GM12878 (cell line): Measurements from ENCODE around the gene CTAGE9. TPM values are rescaled to one million over a fixed set of nuclear protein-coding genes. Genes with fewer than 3 reads are reported as not detected.

Experiments
- ATAC-seq: fragments of 200-7000 bp; cut with Tn5 transposase; 3 replicates; pipeline ENCODE4 v1.9.1; 2020; ENCODE audit warnings: mild to moderate bottlenecking, moderate library complexity
- BruUV-seq: library from RNA; stranded (reverse); fragments of 400-500 nt; replicated peaks from 2 replicates; lab custom pipeline; 2021; lab: Mats Ljungman, UMichigan
- CTCF ChIA-PET: fragments of 300-600 bp; sonication (Branson Sonifier 250); formaldehyde crosslinking; extraction: SDS; loops from one replicate; lab custom pipeline; 2021; ENCODE audit warnings: inconsistent platforms; lab: Yijun Ruan, JAX
- POLR2A ChIA-PET: fragments of 350-600 bp; formaldehyde crosslinking; extraction: SDS; loops from one replicate; lab custom pipeline; 2021; ENCODE audit warnings: inconsistent platforms; lab: Charles Lee
- RAD21 ChIA-PET: fragments of 300-600 bp; sonication (Branson Sonifier 250); formaldehyde crosslinking; loops from one replicate; lab custom pipeline; 2023; ENCODE audit warnings: antibody characterized with exemption; ENCODE audit not compliant: unreplicated experiment; lab: Charles Lee
- SMC1A ChIA-PET: fragments of 300-600 bp; sonication (Branson Sonifier 250); formaldehyde crosslinking; loops from one replicate; lab custom pipeline; 2023; ENCODE audit not compliant: unreplicated experiment, uncharacterized antibody; lab: Charles Lee
- DNase-seq: peaks from one replicate; pipeline ENCODE4 v3.0.0-alpha.2; 2011; ENCODE audit warnings: low read depth, low spot score
- FAIRE-seq: peaks from 3 replicates; lab custom pipeline; 2011; peaks lifted over from hg19 to GRCh38; lab: Jason Lieb, UNC
- H2AFZ ChIP-seq: 2 replicates; pipeline ENCODE4 v1.6.0; 2011; ENCODE audit warnings: low read depth, low read length, control low read depth; ENCODE audit not compliant: control insufficient read depth
- H3K27ac ChIP-seq: 2 replicates; pipeline ENCODE4 v1.5.1; 2011; ENCODE audit warnings: control low read depth; ENCODE audit not compliant: control insufficient read depth, insufficient read depth
- H3K27me3 ChIP-seq, 2 experiments: replicated peaks in 1 of 2; 2 replicates each; pipeline versions ENCODE4 v1.6.0 to v1.6.1; 2011; ENCODE audit warnings: low read length in 1 of 2; ENCODE audit not compliant: control insufficient read depth in 2 of 2, insufficient read depth in 2 of 2
- H3K36me3 ChIP-seq, 2 experiments: 2 replicates each; pipeline ENCODE4 v1.5.1; 2011; ENCODE audit warnings: low read length in 1 of 2; ENCODE audit not compliant: control insufficient read depth in 2 of 2, insufficient read depth in 2 of 2
- H3K4me1 ChIP-seq: 2 replicates; pipeline ENCODE4 v1.6.1; 2011; ENCODE audit warnings: mild to moderate bottlenecking, low read length, moderate library complexity, mixed read lengths; ENCODE audit not compliant: control insufficient read depth, insufficient read depth
- H3K4me2 ChIP-seq: 2 replicates; pipeline ENCODE4 v1.6.0; 2011; ENCODE audit warnings: control low read depth; ENCODE audit not compliant: control insufficient read depth, insufficient read depth
- H3K4me3 ChIP-seq: fragments of 200-600 bp; sonication (generic); 2 replicates; pipeline ENCODE4 v1.5.1; 2016
- H3K79me2 ChIP-seq: 2 replicates; pipeline ENCODE4 v1.6.0; 2011; ENCODE audit warnings: low read length; ENCODE audit not compliant: control insufficient read depth, insufficient read depth
- H3K9ac ChIP-seq: 2 replicates; pipeline ENCODE4 v1.8.0; 2011; ENCODE audit warnings: low read length, control low read depth, mixed read lengths; ENCODE audit not compliant: control insufficient read depth, insufficient read depth
- H3K9me3 ChIP-seq: replicated peaks from 3 replicates; pipeline ENCODE4 v1.5.1; 2011; ENCODE audit warnings: mild to moderate bottlenecking, low read length; ENCODE audit not compliant: control insufficient read depth, insufficient read depth
- H4K20me1 ChIP-seq: 2 replicates; pipeline ENCODE4 v1.6.0; 2011; ENCODE audit not compliant: control insufficient read depth, insufficient read depth
- BACH1 ChIP-seq: fragments of 450-650 bp; IDR thresholded peaks from 2 replicates; pipeline ENCODE4 v1.6.1; 2017; ENCODE audit warnings: mild to moderate bottlenecking, borderline replicate concordance
- BCL11A ChIP-seq: IDR thresholded peaks from 2 replicates; pipeline ENCODE4 v1.6.1; 2011; ENCODE audit warnings: low read depth, low read length
- ETV6 ChIP-seq, 2 experiments: fragments of 450-650 bp in 1 of 2; IDR thresholded peaks in 1 of 2; conservative IDR thresholded peaks in 1 of 2; 2 replicates each; pipeline ENCODE4 v1.6.1; 2014; ENCODE audit warnings: antibody characterized with exemption in 1 of 2, borderline replicate concordance in 1 of 2, low read depth in 1 of 2, mild to moderate bottlenecking in 1 of 2, moderate library complexity in 1 of 2
- KAT2A ChIP-seq: conservative IDR thresholded peaks from 2 replicates; pipeline ENCODE4 v1.6.1; 2011; ENCODE audit warnings: low read depth, low read length; ENCODE audit not compliant: control insufficient read depth
- NBN ChIP-seq: fragments of 450-650 bp; IDR thresholded peaks from 2 replicates; pipeline ENCODE4 v1.6.1; 2016
- NR2F1 ChIP-seq: fragments of 450-650 bp; conservative IDR thresholded peaks from 2 replicates; pipeline ENCODE4 v1.6.1; 2017; ENCODE audit warnings: mild to moderate bottlenecking
- POLR2A ChIP-seq: IDR thresholded peaks from 2 replicates; pipeline ENCODE4 v1.6.1; 2011; ENCODE audit warnings: low read depth, mild to moderate bottlenecking, low read length
- RB1 ChIP-seq: fragments of 450-650 bp; formaldehyde crosslinking; IDR thresholded peaks from 2 replicates; pipeline ENCODE4 v1.6.1; 2017; ENCODE audit warnings: mild to moderate bottlenecking, borderline replicate concordance
- WGBS: methylation state at CpG from one replicate; pipeline ENCODE4 v1.1.6; 2016; ENCODE audit warnings: low lambda C conversion rate; ENCODE audit not compliant: insufficient replicate concordance, insufficient coverage; ENCODE audit errors: missing lambda C conversion rate; 5-methylcytosine and 5-hydroxymethylcytosine counted together
- in situ Hi-C: fragments of 300-500 bp; cut with MboI; formaldehyde crosslinking; loops from 9 replicates; pipeline ENCODE4 v1.14.3; 2018; ENCODE audit warnings: mixed read lengths
- intact Hi-C: fragments of 100-400 bp; cut with micrococcal nuclease; formaldehyde crosslinking; loops from one replicate; pipeline ENCODE4 v1.14.2; 2022; ENCODE audit not compliant: unreplicated experiment
- polyA plus RNA-seq, 11 experiments: library from polyadenylated mRNA; depleted of rRNA in 4 of 11; unstranded in 6 of 11; stranded (reverse) in 5 of 11; fragments of >200 nt; fragmentation: Nextera tagmentation in 4 of 11; fragmentation: Illumina TruSeq in 1 of 11; extraction: Ambion mirVana in 4 of 11; extraction: Trizol in 1 of 11; gene quantifications; 1 replicate in 1 of 11; 2 replicates in 10 of 11; pipeline versions ENCODE4 v1.2.1 to v1.2.3, GENCODE V29; 2011 to 2016; ENCODE audit warnings: inconsistent platforms in 2 of 11, missing spikeins in 2 of 11, low read depth in 1 of 11
- total RNA-seq, 4 experiments: library from RNA; depleted of rRNA in 3 of 4; stranded (reverse); fragments of >200 nt in 3 of 4; fragmentation: Illumina TruSeq in 1 of 4; extraction: Trizol in 1 of 4; gene quantifications; 2 replicates each; pipeline versions ENCODE4 v1.2.1 to v1.2.3, GENCODE V29; 2013 to 2021
- TF ChIP-seq, protein P1 (sequence below): fragments of 450-650 bp; formaldehyde crosslinking; IDR thresholded peaks from 2 replicates; pipeline ENCODE4 v1.4.0; 2022; ENCODE audit warnings: mild to moderate bottlenecking, moderate library complexity
- TF ChIP-seq, protein P2 (sequence below): fragments of 450-650 bp; IDR thresholded peaks from 2 replicates; pipeline ENCODE4 v1.6.1; 2014; ENCODE audit warnings: mild to moderate bottlenecking
- TF ChIP-seq, protein P3 (sequence below): IDR thresholded peaks from 2 replicates; pipeline ENCODE4 v1.6.1; 2012; ENCODE audit warnings: improper control_type of control experiment, low read depth, low read length; ENCODE audit not compliant: insufficient replicate concordance
- TF ChIP-seq, protein P4 (sequence below): IDR thresholded peaks from 2 replicates; pipeline ENCODE4 v1.6.1; 2011; ENCODE audit warnings: mild to moderate bottlenecking, low read depth, low read length, moderate library complexity; ENCODE audit not compliant: insufficient replicate concordance

CTAGE9 gene
- total and polyA plus RNA-seq, 10 of the 15 experiments (the other 5 are each of a cell fraction or from before 2014, with no cell fraction given): 0.06 TPM; not detected in 9

GRCh38 chr6:131736811-131737210 is 26.0 kb upstream of the CTAGE9 start (continued):
- TF ChIP-seq, protein P1, sequence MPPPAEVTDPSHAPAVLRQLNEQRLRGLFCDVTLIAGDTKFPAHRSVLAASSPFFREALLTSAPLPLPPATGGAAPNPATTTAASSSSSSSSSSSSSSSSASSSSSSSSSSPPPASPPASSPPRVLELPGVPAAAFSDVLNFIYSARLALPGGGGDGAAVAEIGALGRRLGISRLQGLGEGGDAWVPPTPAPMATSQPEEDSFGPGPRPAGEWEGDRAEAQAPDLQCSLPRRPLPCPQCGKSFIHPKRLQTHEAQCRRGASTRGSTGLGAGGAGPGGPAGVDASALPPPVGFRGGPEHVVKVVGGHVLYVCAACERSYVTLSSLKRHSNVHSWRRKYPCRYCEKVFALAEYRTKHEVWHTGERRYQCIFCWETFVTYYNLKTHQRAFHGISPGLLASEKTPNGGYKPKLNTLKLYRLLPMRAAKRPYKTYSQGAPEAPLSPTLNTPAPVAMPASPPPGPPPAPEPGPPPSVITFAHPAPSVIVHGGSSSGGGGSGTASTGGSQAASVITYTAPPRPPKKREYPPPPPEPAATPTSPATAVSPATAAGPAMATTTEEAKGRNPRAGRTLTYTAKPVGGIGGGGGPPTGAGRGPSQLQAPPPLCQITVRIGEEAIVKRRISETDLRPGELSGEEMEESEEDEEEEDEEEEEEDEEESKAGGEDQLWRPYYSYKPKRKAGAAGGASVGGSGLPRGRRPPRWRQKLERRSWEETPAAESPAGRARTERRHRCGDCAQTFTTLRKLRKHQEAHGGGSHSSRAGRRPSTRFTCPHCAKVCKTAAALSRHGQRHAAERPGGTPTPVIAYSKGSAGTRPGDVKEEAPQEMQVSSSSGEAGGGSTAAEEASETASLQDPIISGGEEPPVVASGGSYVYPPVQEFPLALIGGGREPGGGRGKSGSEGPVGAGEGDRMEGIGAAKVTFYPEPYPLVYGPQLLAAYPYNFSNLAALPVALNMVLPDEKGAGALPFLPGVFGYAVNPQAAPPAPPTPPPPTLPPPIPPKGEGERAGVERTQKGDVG (CRISPR knock-in tag): no peak
- no peak for TF ChIP-seq NBN
- TF ChIP-seq, protein P2, sequence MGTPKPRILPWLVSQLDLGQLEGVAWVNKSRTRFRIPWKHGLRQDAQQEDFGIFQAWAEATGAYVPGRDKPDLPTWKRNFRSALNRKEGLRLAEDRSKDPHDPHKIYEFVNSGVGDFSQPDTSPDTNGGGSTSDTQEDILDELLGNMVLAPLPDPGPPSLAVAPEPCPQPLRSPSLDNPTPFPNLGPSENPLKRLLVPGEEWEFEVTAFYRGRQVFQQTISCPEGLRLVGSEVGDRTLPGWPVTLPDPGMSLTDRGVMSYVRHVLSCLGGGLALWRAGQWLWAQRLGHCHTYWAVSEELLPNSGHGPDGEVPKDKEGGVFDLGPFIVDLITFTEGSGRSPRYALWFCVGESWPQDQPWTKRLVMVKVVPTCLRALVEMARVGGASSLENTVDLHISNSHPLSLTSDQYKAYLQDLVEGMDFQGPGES: no peak
- no peak for TF ChIP-seq KAT2A
- TF ChIP-seq BCL11A: no peak
- TF ChIP-seq RB1: no peak

- BruUV-seq: no TSS peak
Observed at GRCh38 chr6:131736003-131736596, 25.3 kb upstream of the CTAGE9 start.

More at GRCh38 chr6:131736003-131736596, 25.3 kb upstream of the CTAGE9 start:
- in situ Hi-C loops (no loop called here), intact Hi-C loops (no loop called here)
- 43% methylated on average over 9 of the region's 9 CpGs for WGBS
- Histone ChIP-seq H3K79me2 (no peaks in the 10 kb centered on the region), H3K9me3 (no peaks in the 10 kb centered on the region), H3K27ac (no peak overlapping the region), H3K4me2 (no peak overlapping the region), H2AFZ (no peak overlapping the region), H3K4me3 (no peak overlapping the region), H4K20me1 (no peaks in the 10 kb centered on the region), H3K27me3 (no peaks in the 10 kb centered on the region), H3K4me1 (no peaks in the 10 kb centered on the region), H3K9ac (no peak overlapping the region), H3K36me3 (no peaks in the 10 kb centered on the region)
- no peak for FAIRE-seq
- CTCF ChIA-PET: no interaction called here
- TF ChIP-seq, protein P3, sequence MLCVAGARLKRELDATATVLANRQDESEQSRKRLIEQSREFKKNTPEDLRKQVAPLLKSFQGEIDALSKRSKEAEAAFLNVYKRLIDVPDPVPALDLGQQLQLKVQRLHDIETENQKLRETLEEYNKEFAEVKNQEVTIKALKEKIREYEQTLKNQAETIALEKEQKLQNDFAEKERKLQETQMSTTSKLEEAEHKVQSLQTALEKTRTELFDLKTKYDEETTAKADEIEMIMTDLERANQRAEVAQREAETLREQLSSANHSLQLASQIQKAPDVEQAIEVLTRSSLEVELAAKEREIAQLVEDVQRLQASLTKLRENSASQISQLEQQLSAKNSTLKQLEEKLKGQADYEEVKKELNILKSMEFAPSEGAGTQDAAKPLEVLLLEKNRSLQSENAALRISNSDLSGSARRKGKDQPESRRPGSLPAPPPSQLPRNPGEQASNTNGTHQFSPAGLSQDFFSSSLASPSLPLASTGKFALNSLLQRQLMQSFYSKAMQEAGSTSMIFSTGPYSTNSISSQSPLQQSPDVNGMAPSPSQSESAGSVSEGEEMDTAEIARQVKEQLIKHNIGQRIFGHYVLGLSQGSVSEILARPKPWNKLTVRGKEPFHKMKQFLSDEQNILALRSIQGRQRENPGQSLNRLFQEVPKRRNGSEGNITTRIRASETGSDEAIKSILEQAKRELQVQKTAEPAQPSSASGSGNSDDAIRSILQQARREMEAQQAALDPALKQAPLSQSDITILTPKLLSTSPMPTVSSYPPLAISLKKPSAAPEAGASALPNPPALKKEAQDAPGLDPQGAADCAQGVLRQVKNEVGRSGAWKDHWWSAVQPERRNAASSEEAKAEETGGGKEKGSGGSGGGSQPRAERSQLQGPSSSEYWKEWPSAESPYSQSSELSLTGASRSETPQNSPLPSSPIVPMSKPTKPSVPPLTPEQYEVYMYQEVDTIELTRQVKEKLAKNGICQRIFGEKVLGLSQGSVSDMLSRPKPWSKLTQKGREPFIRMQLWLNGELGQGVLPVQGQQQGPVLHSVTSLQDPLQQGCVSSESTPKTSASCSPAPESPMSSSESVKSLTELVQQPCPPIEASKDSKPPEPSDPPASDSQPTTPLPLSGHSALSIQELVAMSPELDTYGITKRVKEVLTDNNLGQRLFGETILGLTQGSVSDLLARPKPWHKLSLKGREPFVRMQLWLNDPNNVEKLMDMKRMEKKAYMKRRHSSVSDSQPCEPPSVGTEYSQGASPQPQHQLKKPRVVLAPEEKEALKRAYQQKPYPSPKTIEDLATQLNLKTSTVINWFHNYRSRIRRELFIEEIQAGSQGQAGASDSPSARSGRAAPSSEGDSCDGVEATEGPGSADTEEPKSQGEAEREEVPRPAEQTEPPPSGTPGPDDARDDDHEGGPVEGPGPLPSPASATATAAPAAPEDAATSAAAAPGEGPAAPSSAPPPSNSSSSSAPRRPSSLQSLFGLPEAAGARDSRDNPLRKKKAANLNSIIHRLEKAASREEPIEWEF: no peak
- TF ChIP-seq NR2F1 (no peak), ETV6 (conservative IDR thresholded peaks at IDR 0.05 in 1 of 2, IDR thresholded peaks at IDR 0.05 in 1 of 2; ENCODE audit: borderline replicate concordance in 1 of 2, low read depth in 1 of 2) (no peak), BACH1 (no peak), POLR2A (no peak)
- TF ChIP-seq, protein P4, sequence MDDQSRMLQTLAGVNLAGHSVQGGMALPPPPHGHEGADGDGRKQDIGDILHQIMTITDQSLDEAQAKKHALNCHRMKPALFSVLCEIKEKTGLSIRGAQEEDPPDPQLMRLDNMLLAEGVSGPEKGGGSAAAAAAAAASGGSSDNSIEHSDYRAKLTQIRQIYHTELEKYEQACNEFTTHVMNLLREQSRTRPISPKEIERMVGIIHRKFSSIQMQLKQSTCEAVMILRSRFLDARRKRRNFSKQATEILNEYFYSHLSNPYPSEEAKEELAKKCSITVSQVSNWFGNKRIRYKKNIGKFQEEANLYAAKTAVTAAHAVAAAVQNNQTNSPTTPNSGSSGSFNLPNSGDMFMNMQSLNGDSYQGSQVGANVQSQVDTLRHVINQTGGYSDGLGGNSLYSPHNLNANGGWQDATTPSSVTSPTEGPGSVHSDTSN: no peak
- POLR2A ChIA-PET: no interaction called here
- DNase-seq: no peak
- RAD21 ChIA-PET: no interaction called here
- SMC1A ChIA-PET: interaction anchor here (1.1 kb wide), 1 partner anchor 16 kb away, joined by 4 read pairs; no protein-coding TSS in a partner anchor
- ATAC-seq: no peak
